ENCODE measurements around the gene DRAM1. TPM values are rescaled to one million over a fixed set of nuclear protein-coding genes. Genes with fewer than 3 reads are reported as not detected.
"Not testable (repeated sequence)": the region's sequence is repeated elsewhere in the genome, so short reads cannot be mapped to it uniquely, and the experiment has no call there.

Gene DRAM1
- total and polyA plus RNA-seq, 4 donors: 4.0 to 5.3 (median 4.6) TPM

DNA sequence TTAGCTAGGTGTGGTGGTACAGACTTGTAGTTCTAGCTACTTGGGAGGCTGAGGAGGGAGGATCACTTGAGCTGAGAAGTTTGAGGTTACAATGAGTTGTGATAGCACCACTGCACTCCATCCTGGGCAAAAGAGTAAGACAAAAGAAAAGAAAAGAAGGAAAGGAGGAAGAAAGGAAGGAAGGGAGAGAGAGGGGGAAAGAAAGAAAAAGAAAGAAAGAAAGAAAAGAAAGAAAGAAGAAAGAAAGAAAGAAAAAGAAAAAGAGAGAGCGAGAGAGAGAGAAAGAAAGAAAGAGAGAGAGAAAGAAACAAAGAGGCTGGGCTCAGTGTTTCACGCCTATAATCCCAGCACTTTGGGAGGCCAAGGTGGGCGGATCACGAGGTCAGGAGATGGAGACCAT is 36.3 kb upstream of the DRAM1 start:
- Histone ChIP-seq H3K27ac (ENCODE audit: low read depth, low read length) (no peak overlapping the region), H3K4me1 (ENCODE audit: control insufficient read depth, insufficient read depth, low read length) (no peaks in the 10 kb centered on the region), H3K36me3 (ENCODE audit: control insufficient read depth, insufficient read depth, low read length) (no peaks in the 10 kb centered on the region), H3K27me3 (ENCODE audit: control insufficient read depth, insufficient read depth, low read length) (no peaks in the 10 kb centered on the region), H3K4me3 (ENCODE audit: low read depth, low read length) (no peak overlapping the region), H3K9me3 (ENCODE audit: control insufficient read depth, insufficient read depth, low read length) (no peaks in the 10 kb centered on the region)
- DNase-seq (ENCODE audit: low read depth in 4 of 6, low spot score in 6 of 6): no peak
- 100% methylated on average over 1 of the region's 4 CpGs for WGBS (ENCODE audit: insufficient coverage)

DNA sequence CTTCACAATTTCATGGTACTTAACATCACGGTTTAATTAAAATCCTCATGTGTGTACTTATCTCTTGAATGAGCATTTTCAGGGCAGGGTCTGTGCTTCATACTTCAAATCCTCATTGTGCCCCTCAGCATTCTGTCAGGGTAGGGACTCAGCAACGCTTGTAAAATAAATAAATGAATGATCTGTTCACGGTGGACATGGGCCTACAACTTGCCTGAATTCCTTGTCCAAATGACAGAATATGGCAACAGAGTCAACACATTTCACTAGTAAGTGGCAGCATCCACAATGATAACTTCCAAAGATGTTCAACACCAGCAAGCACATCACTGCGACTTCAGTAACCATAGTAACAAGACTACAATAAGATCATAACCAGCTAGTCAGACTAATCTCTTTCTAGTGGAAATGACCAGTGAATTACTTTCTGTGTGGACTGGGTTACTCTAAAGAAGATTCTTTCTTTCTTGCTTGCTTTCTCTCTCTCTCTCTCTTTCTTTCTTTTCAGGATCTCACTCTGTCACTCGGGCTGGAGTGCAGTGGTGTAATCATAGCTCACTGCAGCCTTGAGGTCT is 32.2 kb upstream of the DRAM1 start:
- no peaks in the 10 kb centered on the region for H3K27me3 ChIP-seq (ENCODE audit: control insufficient read depth, insufficient read depth, low read length)
- peak in 1 of 6 donors; percentile 57 for DNase-seq (ENCODE audit: low read depth in 4 of 6, low spot score in 6 of 6)
- H3K4me1 ChIP-seq (ENCODE audit: control insufficient read depth, insufficient read depth, low read length): no peaks in the 10 kb centered on the region
- H3K4me3 ChIP-seq (ENCODE audit: low read depth, low read length): no peak overlapping the region
- WGBS (ENCODE audit: insufficient coverage): no CpG with 5 or more reads among the region's 5 CpGs
- H3K9me3 ChIP-seq (ENCODE audit: control insufficient read depth, insufficient read depth, low read length): no peaks in the 10 kb centered on the region
- H3K36me3 ChIP-seq (ENCODE audit: control insufficient read depth, insufficient read depth, low read length): no peaks in the 10 kb centered on the region
- no peak overlapping the region for H3K27ac ChIP-seq (ENCODE audit: low read depth, low read length)

DNA sequence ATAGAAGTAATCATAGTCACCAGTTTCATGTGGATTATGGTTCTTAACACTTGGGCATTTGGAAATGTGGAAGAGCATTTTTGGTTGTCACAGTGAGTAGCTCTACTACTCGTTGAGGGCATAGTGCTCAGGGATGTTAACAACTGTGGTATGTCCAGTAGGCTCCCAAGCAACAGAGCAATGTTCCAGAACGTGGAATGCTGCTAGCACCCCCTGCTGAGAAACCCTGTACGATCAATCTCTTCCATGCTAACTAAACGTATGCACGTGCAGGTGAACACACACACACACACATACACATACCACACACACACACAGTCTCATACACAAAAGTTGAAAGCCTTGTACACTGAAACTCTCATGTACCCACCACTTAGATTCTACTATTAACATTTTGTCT is 30.1 kb upstream of the DRAM1 start:
- WGBS (ENCODE audit: insufficient coverage): 68% methylated on average over 4 of the region's 5 CpGs
- H3K4me3 ChIP-seq (ENCODE audit: low read depth, low read length): no peak overlapping the region
- no peak overlapping the region for H3K27ac ChIP-seq (ENCODE audit: low read depth, low read length)
- DNase-seq (ENCODE audit: low read depth in 4 of 6, low spot score in 6 of 6): no peak
- H3K4me1 ChIP-seq (ENCODE audit: control insufficient read depth, insufficient read depth, low read length): no peaks in the 10 kb centered on the region
- no peaks in the 10 kb centered on the region for H3K36me3 ChIP-seq (ENCODE audit: control insufficient read depth, insufficient read depth, low read length)
- H3K9me3 ChIP-seq (ENCODE audit: control insufficient read depth, insufficient read depth, low read length): no peaks in the 10 kb centered on the region
- no peaks in the 10 kb centered on the region for H3K27me3 ChIP-seq (ENCODE audit: control insufficient read depth, insufficient read depth, low read length)

DNA sequence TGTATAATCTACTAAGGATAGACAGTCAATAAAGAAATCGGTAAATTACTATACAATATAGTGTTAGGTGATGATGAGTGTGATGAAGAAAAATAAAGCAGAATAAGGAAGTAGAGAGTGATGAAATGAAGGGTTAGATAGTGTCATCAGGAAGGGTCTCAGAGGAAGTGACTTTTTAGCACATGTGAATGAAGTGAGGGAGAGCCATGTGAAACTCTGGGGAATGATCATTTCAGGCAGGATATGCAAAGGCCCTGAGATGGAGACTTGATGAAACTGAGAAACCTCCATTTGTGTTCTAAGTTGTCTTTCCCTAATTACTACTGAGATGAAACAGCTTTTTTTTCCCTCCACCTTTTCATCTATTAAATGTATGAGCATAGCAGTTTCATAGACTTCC is 27.2 kb upstream of the DRAM1 start:
- DNase-seq (ENCODE audit: low read depth in 4 of 6, low spot score in 6 of 6): no peak
- no peaks in the 10 kb centered on the region for H3K36me3 ChIP-seq (ENCODE audit: control insufficient read depth, insufficient read depth, low read length)
- no peaks in the 10 kb centered on the region for H3K4me1 ChIP-seq (ENCODE audit: control insufficient read depth, insufficient read depth, low read length)
- H3K27ac ChIP-seq (ENCODE audit: low read depth, low read length): no peak overlapping the region
- H3K4me3 ChIP-seq (ENCODE audit: low read depth, low read length): no peak overlapping the region
- H3K9me3 ChIP-seq (ENCODE audit: control insufficient read depth, insufficient read depth, low read length): no peaks in the 10 kb centered on the region
- no peaks in the 10 kb centered on the region for H3K27me3 ChIP-seq (ENCODE audit: control insufficient read depth, insufficient read depth, low read length)
- no CpG with 5 or more reads among the region's 1 CpG for WGBS (ENCODE audit: insufficient coverage)

DNA sequence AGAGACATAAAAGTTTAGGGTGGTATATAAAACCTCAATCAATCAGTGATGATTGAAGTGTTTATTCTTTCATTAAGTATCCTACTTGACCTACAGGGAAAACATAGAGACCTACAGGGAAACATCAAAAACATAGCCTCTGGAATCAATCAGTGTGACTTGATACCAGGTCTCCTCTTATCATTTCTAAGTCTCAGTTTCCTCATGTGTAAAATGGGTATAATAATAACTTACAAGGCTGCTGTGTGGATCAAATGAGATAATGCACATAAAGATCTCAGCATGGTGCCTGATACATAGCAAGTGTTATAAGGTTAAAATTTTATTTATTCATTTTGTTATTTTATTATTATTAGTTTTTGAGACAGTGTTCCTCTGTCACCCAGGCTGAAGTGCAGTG is 24.4 kb upstream of the DRAM1 start:
- Histone ChIP-seq H3K9me3 (ENCODE audit: control insufficient read depth, insufficient read depth, low read length) (no peaks in the 10 kb centered on the region), H3K36me3 (ENCODE audit: control insufficient read depth, insufficient read depth, low read length) (no peaks in the 10 kb centered on the region)

DNA sequence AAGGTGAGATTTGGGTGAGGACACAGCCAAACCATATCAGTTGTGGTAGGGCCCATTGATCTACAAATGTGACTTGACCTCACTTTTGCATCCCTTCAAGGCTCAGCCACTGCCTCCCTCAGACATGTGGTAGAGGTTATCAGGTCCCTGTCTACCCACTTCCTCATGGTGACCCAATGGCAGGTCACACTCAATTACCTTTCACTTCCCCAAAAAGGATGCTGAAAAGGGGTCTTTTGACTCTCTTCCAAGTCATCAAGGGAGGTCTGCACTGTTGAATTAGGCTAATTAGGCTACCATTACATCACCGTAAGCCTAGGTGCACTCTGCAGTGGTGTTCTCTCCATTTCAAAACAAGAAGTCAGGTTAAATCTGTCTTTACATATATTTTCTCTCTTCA is 22.6 kb upstream of the DRAM1 start:
- no peaks in the 10 kb centered on the region for H3K36me3 ChIP-seq (ENCODE audit: control insufficient read depth, insufficient read depth, low read length)
- WGBS (ENCODE audit: insufficient coverage): 60% methylated on average over 1 of the region's 1 CpG
- DNase-seq (ENCODE audit: low read depth in 4 of 6, low spot score in 6 of 6): no peak

More for the DNA sequence above, 24.4 kb upstream of the DRAM1 start:
- Histone ChIP-seq H3K27me3 (ENCODE audit: control insufficient read depth, insufficient read depth, low read length) (no peaks in the 10 kb centered on the region), H3K27ac (ENCODE audit: low read depth, low read length) (no peak overlapping the region), H3K4me3 (ENCODE audit: low read depth, low read length) (no peak overlapping the region), H3K4me1 (ENCODE audit: control insufficient read depth, insufficient read depth, low read length) (no peaks in the 10 kb centered on the region)
- no peak for DNase-seq (ENCODE audit: low read depth in 4 of 6, low spot score in 6 of 6)

DNA sequence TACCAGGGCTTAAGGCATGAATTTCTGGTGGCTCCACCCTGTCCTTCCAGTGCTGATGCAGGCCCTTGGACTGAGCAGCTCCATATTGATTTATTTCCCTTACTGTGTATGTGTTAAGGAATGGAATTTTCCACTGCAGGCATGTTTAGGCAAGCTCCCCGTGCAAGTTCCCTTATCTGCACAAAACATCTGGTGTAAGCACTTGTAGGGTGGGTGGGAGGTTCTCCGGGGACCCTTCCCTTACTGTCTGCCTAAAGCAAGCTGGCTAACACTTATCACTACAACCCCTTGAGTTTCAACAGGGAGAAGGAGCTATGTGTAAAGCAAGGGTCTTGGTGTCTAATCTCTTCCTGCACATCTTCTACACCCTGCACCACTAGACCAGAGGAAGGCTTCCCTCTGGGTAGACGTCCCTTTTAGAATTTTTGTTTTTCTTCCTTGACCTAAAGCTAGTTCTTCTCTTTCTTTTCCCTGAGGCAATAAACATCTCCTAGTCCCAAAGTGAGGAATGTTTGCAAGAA is 22.0 kb upstream of the DRAM1 start:
- DNase-seq (ENCODE audit: low read depth in 4 of 6, low spot score in 6 of 6): no peak
- no peak overlapping the region for H3K4me3 ChIP-seq (ENCODE audit: low read depth, low read length)
- no peaks in the 10 kb centered on the region for H3K36me3 ChIP-seq (ENCODE audit: control insufficient read depth, insufficient read depth, low read length)
- no peaks in the 10 kb centered on the region for H3K9me3 ChIP-seq (ENCODE audit: control insufficient read depth, insufficient read depth, low read length)
- H3K27ac ChIP-seq (ENCODE audit: low read depth, low read length): no peak overlapping the region
- H3K4me1 ChIP-seq (ENCODE audit: control insufficient read depth, insufficient read depth, low read length): no peaks in the 10 kb centered on the region
- WGBS (ENCODE audit: insufficient coverage): no CpG with 5 or more reads among the region's 3 CpGs
- H3K27me3 ChIP-seq (ENCODE audit: control insufficient read depth, insufficient read depth, low read length): no peaks in the 10 kb centered on the region

More for the DNA sequence above, 22.6 kb upstream of the DRAM1 start:
- Histone ChIP-seq H3K4me1 (ENCODE audit: control insufficient read depth, insufficient read depth, low read length) (no peaks in the 10 kb centered on the region), H3K27me3 (ENCODE audit: control insufficient read depth, insufficient read depth, low read length) (no peaks in the 10 kb centered on the region), H3K4me3 (ENCODE audit: low read depth, low read length) (no peak overlapping the region), H3K27ac (ENCODE audit: low read depth, low read length) (no peak overlapping the region), H3K9me3 (ENCODE audit: control insufficient read depth, insufficient read depth, low read length) (no peaks in the 10 kb centered on the region)

DNA sequence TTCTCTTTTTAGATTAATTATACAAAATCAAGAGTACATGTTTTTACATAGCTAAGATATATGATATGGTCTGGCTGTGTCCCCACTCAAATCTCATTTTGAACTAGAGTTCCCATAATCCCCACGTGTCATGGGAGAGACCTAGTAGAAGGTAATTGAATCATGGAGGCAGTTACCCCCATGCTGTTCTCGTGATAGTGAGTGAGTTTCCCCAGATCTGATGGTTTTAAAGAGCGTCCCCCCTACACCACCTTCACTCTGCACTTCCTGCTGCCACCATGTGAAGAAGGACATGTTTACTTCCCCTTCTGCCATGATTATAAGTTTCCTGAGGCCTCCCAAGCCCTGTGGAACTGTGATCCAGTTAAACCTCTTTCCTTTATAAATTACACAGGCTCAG is 21.4 kb upstream of the DRAM1 start:
- WGBS (ENCODE audit: insufficient coverage): no CpG with 5 or more reads among the region's 3 CpGs
- H3K27ac ChIP-seq (ENCODE audit: low read depth, low read length): no peak overlapping the region
- H3K4me1 ChIP-seq (ENCODE audit: control insufficient read depth, insufficient read depth, low read length): no peaks in the 10 kb centered on the region

DNA sequence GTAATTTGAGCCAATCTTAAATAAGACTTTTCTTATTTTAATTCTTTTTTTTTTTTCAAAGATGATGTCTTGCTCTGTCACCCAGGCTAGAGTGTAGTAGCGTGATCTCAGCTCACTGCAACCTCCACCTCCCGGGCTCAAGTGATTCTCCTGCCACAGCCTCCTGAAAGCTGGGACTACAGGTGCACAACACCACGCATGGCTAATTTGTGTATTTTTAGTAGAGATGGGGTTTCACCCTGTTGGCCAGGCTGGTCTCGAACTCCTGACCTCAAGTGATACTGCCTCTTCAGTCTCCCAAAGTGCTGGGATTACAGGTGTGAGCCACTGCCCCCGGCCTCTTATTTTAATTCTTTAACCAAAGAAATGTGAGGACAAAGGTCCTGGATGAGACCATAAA is 20.8 kb upstream of the DRAM1 start:
- H3K27ac ChIP-seq (ENCODE audit: low read depth, low read length); H3K36me3 ChIP-seq (ENCODE audit: control insufficient read depth, insufficient read depth, low read length); H3K4me3 ChIP-seq (ENCODE audit: low read depth, low read length); H3K27me3 ChIP-seq (ENCODE audit: control insufficient read depth, insufficient read depth, low read length); H3K9me3 ChIP-seq (ENCODE audit: control insufficient read depth, insufficient read depth, low read length); H3K4me1 ChIP-seq (ENCODE audit: control insufficient read depth, insufficient read depth, low read length); DNase-seq (ENCODE audit: low read depth in 4 of 6, low spot score in 6 of 6): not testable (repeated sequence)
- 60% methylated on average over 2 of the region's 5 CpGs for WGBS (ENCODE audit: insufficient coverage)

More for the DNA sequence above, 21.4 kb upstream of the DRAM1 start:
- Histone ChIP-seq H3K36me3 (ENCODE audit: control insufficient read depth, insufficient read depth, low read length) (no peaks in the 10 kb centered on the region), H3K27me3 (ENCODE audit: control insufficient read depth, insufficient read depth, low read length) (no peaks in the 10 kb centered on the region), H3K9me3 (ENCODE audit: control insufficient read depth, insufficient read depth, low read length) (no peaks in the 10 kb centered on the region), H3K4me3 (ENCODE audit: low read depth, low read length) (no peak overlapping the region)
- no peak for DNase-seq (ENCODE audit: low read depth in 4 of 6, low spot score in 6 of 6)

DNA sequence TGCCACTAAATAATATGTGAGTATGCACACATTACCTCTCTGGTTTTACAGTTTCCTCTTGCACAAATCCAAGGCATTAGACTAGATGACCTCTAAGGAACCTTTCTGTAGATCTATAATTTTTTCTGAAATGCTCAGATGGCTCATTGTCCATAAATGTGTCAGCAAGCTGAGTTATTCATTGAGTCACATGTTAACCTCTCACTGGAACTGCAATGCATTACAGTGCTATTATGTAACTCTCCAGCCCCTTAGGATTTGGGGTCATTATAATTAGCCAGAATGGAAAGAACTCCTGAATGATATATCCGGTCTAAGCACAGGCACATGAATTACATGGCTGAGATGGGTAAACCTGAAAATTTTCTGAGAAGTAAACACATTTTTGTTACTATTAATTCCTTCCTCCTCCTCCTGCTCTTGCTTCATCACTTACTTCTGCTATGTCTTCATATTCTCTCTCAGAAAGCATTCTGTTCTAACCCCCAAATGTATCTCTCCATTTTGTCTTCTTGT is 20.3 kb upstream of the DRAM1 start:
- DNase-seq (ENCODE audit: low read depth in 4 of 6, low spot score in 6 of 6): peak in 1 of 6 donors; percentile 37
- WGBS (ENCODE audit: insufficient coverage): no CpG with 5 or more reads among the region's 1 CpG
- H3K4me1 ChIP-seq (ENCODE audit: control insufficient read depth, insufficient read depth, low read length): no peaks in the 10 kb centered on the region
- H3K9me3 ChIP-seq (ENCODE audit: control insufficient read depth, insufficient read depth, low read length): no peaks in the 10 kb centered on the region
- no peaks in the 10 kb centered on the region for H3K36me3 ChIP-seq (ENCODE audit: control insufficient read depth, insufficient read depth, low read length)
- no peak overlapping the region for H3K27ac ChIP-seq (ENCODE audit: low read depth, low read length)
- H3K4me3 ChIP-seq (ENCODE audit: low read depth, low read length): no peak overlapping the region
- no peaks in the 10 kb centered on the region for H3K27me3 ChIP-seq (ENCODE audit: control insufficient read depth, insufficient read depth, low read length)
